Osteoblast (primary cell): ENCODE data around the gene OR6C65. TPM values are rescaled to one million over a fixed set of nuclear protein-coding genes. Genes with fewer than 3 reads are reported as not detected.
"Not testable (repeated sequence)": the region's sequence is repeated elsewhere in the genome, so short reads cannot be mapped to it uniquely, and the experiment has no call there.

Experiments used
- DNase-seq: peaks from one replicate; pipeline ENCODE4 v3.0.0; 2011; ENCODE audit warnings: low spot score, mixed read lengths; ENCODE audit not compliant: insufficient read length; ENCODE audit errors: missing footprints
- H2AFZ ChIP-seq: 2 replicates; pipeline ENCODE4 v1.6.0; 2011; ENCODE audit warnings: mild to moderate bottlenecking, low read length
- H3K27ac ChIP-seq: 2 replicates; pipeline ENCODE4 v1.5.1; 2011; ENCODE audit warnings: mild to moderate bottlenecking, low read depth, low read length, moderate library complexity
- H3K27me3 ChIP-seq: 2 replicates; pipeline ENCODE4 v1.6.0; 2012; ENCODE audit warnings: mild to moderate bottlenecking, control low read depth, inconsistent platforms, low read length, moderate library complexity; ENCODE audit not compliant: insufficient read depth
- H3K36me3 ChIP-seq: 2 replicates; pipeline ENCODE4 v1.5.1; 2011; ENCODE audit warnings: mild to moderate bottlenecking, low read length, control low read depth, moderate library complexity; ENCODE audit not compliant: insufficient read depth
- H3K4me1 ChIP-seq: 2 replicates; pipeline ENCODE4 v1.5.1; 2011; ENCODE audit warnings: mild to moderate bottlenecking, low read length, control low read depth, moderate library complexity; ENCODE audit not compliant: insufficient read depth
- H3K4me2 ChIP-seq: 2 replicates; pipeline ENCODE4 v1.6.0; 2011; ENCODE audit warnings: mild to moderate bottlenecking, low read length; ENCODE audit not compliant: insufficient read depth
- H3K4me3 ChIP-seq: fragments of 200-600 bp; sonication (generic); 3 replicates; pipeline ENCODE4 v1.5.1; 2012; ENCODE audit warnings: mild to moderate bottlenecking, low read length, inconsistent platforms; ENCODE audit not compliant: insufficient read depth
- H3K79me2 ChIP-seq: 2 replicates; pipeline ENCODE4 v1.6.0; 2012; ENCODE audit warnings: mild to moderate bottlenecking, low read length, control low read depth, inconsistent platforms; ENCODE audit not compliant: insufficient read depth
- H3K9me3 ChIP-seq: 2 replicates; pipeline ENCODE4 v1.5.1; 2011; ENCODE audit warnings: low read depth, low read length, control low read depth
- H4K20me1 ChIP-seq: 2 replicates; pipeline ENCODE4 v1.6.0; 2012; ENCODE audit warnings: mild to moderate bottlenecking, low read length, control low read depth; ENCODE audit not compliant: insufficient read depth
- CTCF ChIP-seq: IDR thresholded peaks from 2 replicates; pipeline ENCODE4 v1.5.1; 2011; ENCODE audit warnings: mild to moderate bottlenecking, low read depth, low read length, moderate library complexity; ENCODE audit errors: extremely low read depth
- total RNA-seq: library from RNA; depleted of rRNA; stranded (reverse); fragments of >200 nt; gene quantifications from 2 replicates; pipeline ENCODE4 v1.2.3, GENCODE V29; 2012

Gene OR6C65
- total RNA-seq, 1 donor: not detected

- Histone ChIP-seq H3K4me1 (no peaks in the 10 kb centered on the region), H2AFZ (no peak overlapping the region), H3K27me3 (no peaks in the 10 kb centered on the region), H3K27ac (no peak overlapping the region), H3K4me3 (no peak overlapping the region), H3K9me3 (no peaks in the 10 kb centered on the region), H4K20me1 (no peaks in the 10 kb centered on the region), H3K79me2 (no peaks in the 10 kb centered on the region), H3K4me2 (no peak overlapping the region), H3K36me3 (no peaks in the 10 kb centered on the region)
- no peak for DNase-seq
- no peak for TF ChIP-seq CTCF
Measured at GRCh38 chr12:55416961-55417360, 16.6 kb downstream of the OR6C65 start.

GRCh38 chr12:55420307-55420962 is 20.1 kb downstream of the OR6C65 start:
- Histone ChIP-seq H3K4me3 (no peak overlapping the region), H3K4me2 (no peak overlapping the region), H2AFZ (no peak overlapping the region), H3K36me3 (no peaks in the 10 kb centered on the region), H3K4me1 (no peaks in the 10 kb centered on the region), H3K79me2 (no peaks in the 10 kb centered on the region), H3K27me3 (no peaks in the 10 kb centered on the region), H3K27ac (no peak overlapping the region), H4K20me1 (no peaks in the 10 kb centered on the region), H3K9me3 (no peaks in the 10 kb centered on the region)
- DNase-seq: no peak
- no peak for TF ChIP-seq CTCF

GRCh38 chr12:55425954-55426353 is 25.6 kb downstream of the OR6C65 start, which contains the start of gene OR6C76:
OR6C76 (plus strand) TSS chr12:55426254; CDS start chr12:55426254, 0 bp downstream.
- Histone ChIP-seq H3K27ac (no peak within 1 kb of the TSS), H3K9me3 (no peaks in the 10 kb centered on the region), H2AFZ (no peak within 1 kb of the TSS), H3K4me1 (no peaks in the 10 kb centered on the region), H3K36me3 (no peaks in the 10 kb centered on the region), H3K27me3 (no peaks in the 10 kb centered on the region), H4K20me1 (no peaks in the 10 kb centered on the region), H3K79me2 (no peaks in the 10 kb centered on the region), H3K4me2 (no peak within 1 kb of the TSS), H3K4me3 (no peak within 1 kb of the TSS)
- TF ChIP-seq CTCF: no peak
- DNase-seq: no peak

- Histone ChIP-seq H3K4me1 (no peaks in the 10 kb centered on the region), H3K27me3 (no peaks in the 10 kb centered on the region), H3K4me3 (no peak overlapping the region), H3K27ac (no peak overlapping the region), H3K9me3 (no peaks in the 10 kb centered on the region), H3K4me2 (no peak overlapping the region), H3K79me2 (no peaks in the 10 kb centered on the region), H4K20me1 (no peaks in the 10 kb centered on the region), H2AFZ (no peak overlapping the region), H3K36me3 (no peaks in the 10 kb centered on the region)
- DNase-seq: no peak
- TF ChIP-seq CTCF: no peak
Measured at GRCh38 chr12:55428331-55429243, 28.3 kb downstream of the OR6C65 start.

GRCh38 chr12:55441233-55441632 is 40.9 kb downstream of the OR6C65 start:
- H3K4me2 ChIP-seq, H3K4me1 ChIP-seq, H3K9me3 ChIP-seq, DNase-seq, H3K27ac ChIP-seq, H3K36me3 ChIP-seq, H3K4me3 ChIP-seq, H3K79me2 ChIP-seq, H3K27me3 ChIP-seq, H4K20me1 ChIP-seq, H2AFZ ChIP-seq: not testable (repeated sequence)
